Effector CD4-positive, alpha-beta T cell (primary cell): Measurements from ENCODE around the gene PWWP2A.

Experiments
- DNase-seq: peaks from one replicate; pipeline ENCODE4 v3.0.0-alpha.2; 2020

Gene PWWP2A

DNA sequence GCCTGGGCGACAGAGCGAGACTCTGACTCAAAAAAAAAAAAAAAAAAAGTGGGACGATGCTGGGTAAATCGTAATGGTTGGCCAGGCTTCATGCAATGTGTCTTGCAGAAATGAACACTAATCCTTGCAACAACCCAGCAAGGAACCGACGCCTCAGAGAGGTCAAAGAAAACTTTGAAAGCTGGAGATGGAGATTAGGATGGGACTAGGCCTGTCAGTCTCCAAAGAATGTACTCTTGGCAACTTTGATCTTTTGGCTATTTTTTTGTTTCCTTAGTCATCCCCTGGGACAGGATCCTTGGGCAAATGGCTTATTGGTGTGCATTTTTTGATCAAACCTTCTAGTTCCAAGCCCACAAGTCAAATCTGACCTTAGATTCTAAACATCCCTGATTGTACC, 10.6 kb upstream of the PWWP2A start:
- no peak for DNase-seq

DNA sequence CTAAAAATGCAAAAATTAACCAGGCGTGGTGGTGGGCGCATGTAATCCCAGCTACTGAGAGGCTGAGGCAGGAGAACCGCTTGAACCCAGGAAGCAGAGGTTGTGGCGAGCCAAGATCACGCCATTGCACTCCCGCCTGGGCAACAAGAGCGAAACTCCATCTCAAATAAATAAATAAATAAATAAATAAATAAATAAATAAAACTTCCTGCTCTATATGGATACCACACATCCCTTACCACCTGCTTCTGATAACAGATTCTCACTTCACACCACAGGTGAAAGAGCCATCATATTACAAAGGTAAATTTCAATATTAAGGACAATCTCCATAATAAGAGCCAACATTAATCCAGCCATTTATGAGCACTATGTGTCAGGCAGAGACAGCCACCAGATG, 9.4 kb upstream of the PWWP2A start:
- no peak for DNase-seq

DNA sequence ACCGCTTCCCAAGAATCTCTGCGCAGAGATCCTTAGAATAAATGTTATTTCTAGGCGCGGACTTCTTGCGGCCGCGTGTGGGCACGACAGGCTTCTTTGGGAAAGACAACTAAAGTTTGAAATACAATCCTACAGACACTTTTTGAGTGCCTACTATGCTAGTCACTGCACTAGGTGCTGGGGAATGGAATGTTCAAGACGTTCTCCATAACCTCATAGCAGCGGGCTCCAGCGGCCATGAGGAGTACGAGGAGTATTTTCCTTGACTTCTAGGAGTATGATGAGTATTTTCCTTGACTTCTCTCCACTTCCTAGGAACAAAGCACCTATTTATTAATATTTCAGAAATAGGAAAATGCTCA, 636 bp upstream of the PWWP2A start:
- DNase-seq, result no peak

DNA sequence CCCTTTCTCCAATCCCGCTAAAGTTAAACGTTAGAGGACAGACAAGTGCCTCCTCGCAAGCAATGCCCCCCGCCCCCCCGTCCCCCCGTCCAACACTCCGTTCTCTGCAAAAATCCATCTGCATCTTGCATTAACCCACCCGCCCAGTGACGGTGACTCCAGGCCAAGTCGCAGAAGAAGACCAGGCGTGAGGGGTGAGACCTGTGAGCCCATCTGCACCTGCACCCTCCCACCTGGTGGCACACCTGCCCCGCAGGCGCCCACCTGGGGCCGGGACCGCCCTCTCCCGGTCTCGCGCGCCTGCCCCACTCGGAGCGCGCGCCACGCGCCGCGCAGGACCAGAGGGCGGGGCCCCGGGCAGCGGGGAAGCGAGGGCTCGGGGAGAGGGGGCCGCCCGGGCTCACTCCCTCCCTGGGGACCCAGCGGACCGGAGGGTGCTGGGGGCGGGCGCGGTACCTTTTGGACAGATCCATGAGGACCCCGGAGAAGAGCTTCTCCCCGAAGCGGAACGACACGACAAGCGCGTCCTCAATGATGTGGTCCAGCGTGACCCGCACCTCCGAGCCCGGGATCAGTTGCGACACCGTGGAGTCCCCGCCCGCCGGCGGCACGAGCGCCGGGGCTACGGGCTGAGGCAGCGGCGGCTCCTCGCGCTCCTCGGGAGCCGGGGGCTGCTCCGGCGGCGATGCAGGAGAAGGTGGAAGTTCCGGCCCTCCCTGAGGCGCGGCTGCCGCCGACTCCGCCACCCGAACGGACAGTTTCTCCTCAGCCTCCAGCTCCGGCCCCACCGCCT, 705 bp downstream of the PWWP2A start:
- DNase-seq, result peak; percentile 41

DNA sequence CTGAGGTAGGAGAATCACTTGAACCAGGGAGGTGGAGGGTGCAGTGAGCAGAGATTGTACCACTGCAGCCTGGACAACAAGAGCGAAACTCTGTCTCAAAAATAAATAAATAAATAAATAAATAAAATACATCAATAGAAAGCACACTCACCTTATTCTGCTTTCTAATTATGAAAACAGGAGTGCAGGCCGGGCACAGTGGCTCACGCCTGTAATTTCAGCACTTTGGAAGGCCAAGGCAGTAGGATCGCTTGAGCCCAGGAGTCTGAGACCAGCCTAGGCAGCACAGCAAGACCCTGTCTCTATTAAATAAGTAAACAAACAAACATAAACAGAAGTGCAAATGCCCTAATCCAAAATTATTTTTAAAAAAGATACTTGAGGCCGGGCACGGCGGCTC, 2.3 kb downstream of the PWWP2A start:
- no peak for DNase-seq

DNA sequence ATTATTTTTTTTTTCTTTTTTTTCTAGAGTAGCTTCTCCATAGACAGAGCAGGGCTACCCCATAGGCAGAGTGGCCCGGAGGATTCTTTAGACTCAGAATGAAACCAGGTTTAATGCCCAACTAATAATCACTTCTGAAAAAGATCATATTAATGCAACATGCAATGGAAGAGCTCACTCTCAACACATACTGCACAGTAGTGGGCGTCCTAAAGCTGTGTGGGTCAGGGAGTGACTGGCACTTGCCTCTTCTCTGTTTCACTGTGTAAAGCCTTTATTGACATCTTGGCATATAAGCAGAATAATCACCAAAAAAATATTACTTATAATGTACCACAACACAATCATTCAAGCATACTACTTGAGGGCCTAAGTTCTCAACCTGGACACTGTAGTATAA, 11.1 kb downstream of the PWWP2A start:
- DNase-seq, result no peak

DNA sequence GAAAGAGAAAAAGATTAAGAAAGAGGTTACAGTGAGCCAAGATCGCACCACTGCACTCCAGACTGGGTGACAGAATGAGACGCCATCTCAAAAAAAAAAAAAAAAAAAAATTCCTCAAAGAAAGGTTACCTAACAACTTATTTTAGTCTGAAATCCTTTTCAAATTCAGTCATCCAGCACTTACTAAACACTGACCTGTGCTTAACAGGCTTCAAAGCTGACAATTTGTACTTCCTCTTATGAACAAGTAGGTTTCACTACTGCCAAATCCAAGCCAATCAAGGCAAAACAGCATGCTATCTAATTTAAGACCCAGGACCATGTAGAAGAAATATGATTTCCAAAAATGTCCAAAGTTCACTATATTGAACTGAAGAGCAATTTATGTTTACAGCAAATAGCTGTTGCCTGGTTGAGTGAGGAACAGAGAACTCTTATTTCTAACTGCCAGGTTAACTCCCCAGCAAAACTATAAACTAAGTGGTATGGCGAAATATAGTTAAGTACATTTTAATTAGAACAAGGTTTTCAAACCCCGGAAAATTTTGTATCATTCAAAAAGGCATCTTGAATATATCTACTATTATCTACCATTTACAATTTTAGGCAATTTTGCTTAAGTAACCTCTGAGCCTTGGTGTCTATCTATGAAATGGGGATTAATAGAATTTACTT, 13.4 kb downstream of the PWWP2A start:
- no peak for DNase-seq

DNA sequence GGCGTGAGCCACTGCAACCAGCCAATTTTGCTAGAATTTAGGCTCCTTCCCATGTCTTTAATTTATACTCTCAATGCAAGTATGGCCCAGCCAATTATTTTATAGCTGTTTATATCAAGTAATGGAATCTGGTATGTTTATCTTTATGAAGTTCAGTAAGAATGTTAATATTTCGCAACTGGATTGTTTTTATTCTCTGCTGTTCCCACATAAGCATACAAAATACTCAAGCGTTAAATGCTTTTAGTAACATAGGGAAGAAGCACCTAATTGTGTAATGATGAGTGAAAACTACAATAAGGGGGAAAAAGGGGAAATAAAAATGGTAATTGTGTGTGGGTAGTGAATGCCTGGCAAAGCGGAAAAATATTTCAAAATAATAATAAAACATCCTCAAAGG, 21.3 kb downstream of the PWWP2A start:
- no peak for DNase-seq

DNA sequence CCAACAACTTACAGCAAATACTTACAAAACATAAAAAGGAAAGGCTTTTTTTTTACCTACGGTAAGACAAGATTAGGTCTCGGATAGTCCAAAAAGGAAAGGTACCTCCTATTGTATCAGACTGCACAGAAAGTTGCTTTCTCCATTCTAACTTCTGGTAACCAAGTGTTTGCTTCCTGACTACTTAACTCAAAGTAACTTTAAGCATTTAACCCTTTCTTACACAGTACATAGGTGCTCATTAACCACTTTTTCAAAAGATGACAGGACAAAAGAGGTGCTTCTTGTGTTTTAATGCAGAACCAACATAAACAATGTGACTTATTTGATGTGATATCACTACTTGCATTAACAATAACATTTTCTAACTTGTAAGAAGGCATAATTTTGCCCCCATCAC, 23.1 kb downstream of the PWWP2A start:
- DNase-seq, result no peak

DNA sequence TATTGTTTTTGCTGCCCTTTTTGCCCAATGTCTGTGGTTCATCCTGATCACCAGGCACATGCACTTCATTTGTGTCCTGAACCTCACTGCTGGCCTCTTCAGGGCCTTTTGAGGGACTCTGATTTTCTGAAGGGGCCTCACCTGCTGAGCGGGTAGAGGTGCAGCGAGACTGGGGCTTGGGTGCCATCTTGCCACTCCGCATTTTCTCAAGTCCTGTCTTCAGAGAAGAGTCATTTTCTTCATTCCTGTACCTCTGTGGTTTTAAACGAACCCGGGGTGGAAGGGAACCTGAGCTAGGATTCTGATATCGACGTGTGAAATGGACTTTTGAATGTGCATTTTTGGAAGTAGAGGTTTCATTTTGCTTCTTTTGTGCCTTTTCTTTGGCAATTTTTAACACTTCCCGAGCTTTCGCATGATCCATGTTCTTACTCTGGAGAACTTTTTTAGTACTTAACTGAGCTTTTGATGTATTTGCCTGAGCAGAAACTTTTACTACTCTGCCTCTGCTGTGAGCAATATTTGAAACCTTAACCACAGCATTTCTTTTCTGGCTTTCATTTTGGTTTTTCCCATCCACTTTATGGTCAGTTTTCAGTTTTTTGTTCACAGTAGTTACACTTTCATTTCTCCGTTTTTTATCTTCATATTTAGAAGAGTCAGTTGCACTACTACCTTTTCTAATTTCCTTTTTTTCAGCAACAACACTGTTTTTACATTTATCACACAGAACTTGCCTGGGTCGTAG, 26.1 kb downstream of the PWWP2A start:
- no peak for DNase-seq

DNA sequence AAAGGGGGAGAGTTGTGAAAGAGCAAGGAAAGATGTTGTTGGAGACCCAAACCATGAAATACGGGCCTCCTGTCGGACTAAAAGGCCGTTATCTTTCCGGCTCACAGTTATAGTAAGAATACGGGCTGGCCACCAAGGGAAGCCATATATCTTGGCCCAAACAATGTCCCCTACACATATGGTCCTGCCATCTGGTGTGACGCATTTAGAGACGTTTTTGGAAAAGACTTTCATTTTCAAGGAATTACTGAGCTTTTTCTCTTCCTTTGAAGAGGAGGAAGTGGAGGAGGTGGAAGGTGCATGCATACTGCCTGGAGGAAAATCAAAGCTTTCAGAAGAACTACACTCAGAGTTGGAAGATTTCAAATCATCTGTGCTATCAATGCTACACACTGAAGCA, 26.7 kb downstream of the PWWP2A start:
- DNase-seq, result no peak

DNA sequence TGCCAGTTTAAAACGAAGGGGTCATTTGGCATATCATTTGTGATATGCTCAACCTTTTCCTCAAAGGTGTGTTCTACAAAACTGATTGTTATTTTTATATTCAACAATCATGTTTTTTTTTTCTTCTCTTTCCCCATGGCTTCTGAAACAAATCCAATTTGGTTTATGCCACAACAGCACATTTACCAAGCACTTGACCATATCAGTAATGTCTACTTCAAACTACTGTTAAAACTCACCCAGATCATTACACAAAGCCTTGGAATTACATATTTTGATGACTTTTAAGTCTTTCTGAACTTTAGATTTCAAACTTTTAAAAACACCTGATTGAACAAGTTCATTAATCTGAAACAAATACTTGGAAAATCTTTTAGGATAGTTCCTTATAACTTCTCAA, 29.2 kb downstream of the PWWP2A start:
- DNase-seq, result no peak

DNA sequence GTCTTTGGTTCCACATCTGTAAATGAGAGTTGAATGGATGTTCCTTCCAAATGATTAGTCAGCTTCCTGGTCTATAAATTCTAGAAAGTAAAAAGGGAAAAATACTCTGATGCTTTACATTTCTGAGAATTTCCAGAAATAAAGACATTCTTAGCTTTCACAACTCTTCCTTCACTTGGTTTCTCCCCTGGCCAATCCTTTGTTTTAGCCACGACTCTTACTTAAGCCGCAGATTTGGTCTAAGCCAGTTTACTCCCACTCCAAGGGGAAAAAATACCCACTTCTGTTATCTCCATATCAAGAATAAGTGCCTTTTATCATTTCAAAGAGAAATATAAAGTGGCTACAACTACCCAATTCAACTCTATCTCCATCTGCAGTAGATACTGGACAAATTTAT, 29.7 kb downstream of the PWWP2A start:
- no peak for DNase-seq

DNA sequence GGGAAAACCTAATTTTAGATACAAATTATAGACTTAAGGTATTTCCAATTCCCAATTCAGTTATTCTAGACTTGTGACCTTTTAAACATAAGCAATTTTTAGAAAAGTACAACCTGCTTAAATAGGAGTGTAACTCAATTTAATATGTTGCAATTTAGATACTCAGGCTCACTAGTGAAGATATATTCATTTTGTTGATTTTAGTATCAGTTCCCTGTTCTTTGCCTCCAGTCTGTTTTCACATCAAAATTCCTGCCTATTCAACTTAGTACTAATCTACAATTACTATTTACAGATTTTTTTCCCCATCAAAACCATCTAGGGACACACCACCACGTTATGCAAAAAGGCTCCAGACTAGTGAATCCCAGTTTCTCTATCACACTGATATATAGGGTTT, 30.4 kb downstream of the PWWP2A start:
- no peak for DNase-seq

DNA sequence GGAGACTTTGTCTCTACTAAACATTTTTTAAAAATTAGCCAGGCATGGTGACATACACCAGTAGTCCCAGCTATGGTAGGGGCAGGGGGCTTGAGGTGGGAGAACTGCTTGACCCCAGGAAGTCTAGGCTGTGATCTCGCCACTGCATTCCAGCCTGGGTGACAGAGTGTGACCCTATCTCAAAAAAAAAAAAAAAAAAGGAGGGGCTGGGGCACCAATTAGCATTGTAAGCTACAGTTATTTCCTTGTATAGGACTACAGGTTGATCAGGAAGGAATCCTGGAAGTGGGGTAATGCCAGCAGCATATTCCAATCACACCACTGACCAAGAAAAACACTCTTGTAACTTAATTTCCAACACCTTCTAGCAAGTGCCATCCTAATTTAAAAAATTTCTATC, 32.1 kb downstream of the PWWP2A start:
- DNase-seq, result no peak

DNA sequence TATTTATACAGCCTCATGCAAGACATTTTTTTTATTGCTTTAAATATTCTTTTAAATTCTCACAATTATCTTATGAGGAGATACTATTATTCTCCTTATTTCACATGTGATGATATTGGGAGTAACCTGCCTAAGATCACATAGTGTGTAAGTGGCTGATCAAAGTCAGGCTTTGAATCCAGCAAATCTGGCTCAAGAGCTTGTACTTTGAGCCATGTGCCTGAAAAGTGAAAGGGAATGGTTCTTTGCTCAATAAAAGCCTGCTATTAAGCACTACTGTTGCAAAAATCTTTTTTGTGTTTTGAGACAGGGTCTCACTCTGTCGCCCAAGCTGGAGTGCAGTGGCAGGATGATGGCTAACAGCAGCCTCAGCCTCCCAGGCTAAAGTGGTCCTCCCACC, 35.1 kb downstream of the PWWP2A start:
- no peak for DNase-seq

DNA sequence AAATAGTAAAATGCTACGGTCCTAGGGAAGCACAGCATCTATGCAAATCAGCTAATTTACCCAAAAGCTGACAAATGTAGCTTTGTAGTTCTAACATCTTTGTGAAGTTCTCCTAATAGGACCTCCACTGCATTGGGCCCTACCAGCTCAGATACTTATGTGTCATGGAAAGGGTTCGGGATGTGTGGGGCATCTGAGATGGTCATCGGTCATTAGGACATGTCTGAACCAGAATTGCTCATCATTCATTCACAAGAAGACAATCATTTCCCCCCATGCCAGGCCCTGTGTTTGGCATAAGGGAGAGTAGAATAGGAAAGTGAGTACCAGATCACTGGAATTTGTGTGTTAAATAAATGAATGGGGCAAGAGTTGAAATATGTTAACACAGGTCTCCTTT, 35.7 kb downstream of the PWWP2A start:
- no peak for DNase-seq

DNA sequence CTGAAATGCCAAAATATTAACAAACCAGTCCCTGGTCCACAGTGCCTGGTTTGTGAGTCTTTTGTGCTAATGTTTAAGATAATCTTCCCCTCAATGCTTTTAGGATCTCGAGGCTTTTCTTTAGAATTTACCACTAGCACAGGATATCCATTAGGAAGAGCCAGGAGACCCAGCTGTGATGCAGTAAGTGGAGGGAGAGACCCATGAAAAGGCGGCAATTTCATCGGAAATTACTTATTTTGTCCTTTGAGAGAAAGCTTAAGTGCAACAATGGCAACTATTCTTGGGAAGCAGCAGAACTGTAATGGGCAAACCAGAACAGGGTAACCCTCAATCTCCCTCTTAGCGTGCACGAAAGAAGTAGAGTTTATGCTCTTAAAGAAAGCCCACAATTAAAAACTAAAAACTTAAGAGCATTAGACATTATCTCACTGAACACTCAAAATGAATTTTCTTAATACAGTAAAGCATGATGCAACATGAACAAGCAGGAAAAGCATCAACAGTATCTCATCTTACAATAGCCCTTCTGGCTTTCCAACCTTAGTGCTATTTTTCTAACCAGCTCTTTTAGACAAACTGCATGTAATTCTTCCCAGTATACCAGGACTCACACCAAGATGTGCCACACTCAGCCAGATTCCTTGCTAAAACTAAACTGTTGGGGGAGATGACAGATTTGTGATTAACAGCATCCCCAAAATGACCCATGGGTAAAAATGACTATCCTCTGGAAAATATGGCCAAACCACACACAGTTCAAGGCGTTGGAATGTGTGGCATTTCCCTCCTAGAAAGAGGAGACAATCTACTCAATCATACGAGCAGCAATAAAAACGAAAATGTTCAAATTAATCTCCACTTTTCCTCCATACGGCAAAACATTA, 36.4 kb downstream of the PWWP2A start:
- DNase-seq, result no peak

DNA sequence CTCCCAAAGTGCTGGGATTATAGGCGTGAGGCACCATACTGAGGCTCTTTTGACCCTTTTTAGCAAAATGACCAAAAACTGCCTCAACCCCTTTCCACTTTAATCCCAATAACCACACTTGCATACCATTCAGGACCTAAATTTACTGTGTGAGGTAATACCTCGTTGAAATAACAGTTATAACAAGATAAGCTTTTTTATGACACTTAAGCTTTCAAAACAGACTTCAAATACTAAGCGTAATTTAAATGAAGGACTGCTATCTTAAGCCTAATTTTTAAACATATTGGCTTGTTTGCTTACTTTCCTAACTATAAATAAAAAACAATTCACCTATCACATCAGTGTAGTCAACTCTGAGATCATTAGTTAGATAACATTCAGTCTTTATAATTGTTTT, 37.8 kb downstream of the PWWP2A start:
- no peak for DNase-seq

DNA sequence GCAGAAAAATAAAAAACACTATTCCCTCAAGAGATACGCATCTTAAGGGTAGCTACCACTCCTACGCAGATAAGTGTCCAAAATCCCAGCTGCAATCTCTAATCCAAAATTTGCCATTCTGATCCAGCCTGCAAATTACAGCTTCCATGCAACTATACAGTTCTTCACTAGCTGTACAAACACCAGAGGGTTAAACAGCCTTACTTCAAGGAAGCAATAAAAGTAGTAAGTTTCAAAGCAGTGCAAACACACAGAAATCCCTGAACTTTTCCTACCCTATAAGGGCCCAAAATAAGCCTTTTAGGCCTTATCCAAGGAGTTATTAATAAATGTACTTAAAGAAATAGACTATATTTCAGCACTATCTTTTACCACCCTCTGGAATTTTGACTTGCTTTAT, 39.5 kb downstream of the PWWP2A start:
- no peak for DNase-seq

DNA sequence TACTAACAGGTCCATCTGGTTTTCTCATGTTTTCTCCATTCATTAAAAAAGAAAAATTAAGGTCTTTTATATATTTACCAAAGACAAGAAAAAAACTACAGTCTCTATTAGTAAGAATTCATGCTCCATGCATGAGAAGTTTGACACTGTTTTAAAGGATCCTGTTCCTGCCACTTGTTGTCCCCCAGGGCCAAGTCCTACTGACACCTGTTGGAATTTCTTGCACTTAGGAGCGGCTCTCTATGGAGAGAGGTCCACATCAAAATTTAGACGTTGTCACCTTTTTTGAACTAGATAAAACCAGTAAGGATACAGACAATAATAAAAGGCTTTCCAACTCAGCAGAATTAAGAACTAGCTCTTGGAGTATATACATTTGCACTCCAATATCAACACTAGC, 42.3 kb downstream of the PWWP2A start:
- DNase-seq, result no peak

DNA sequence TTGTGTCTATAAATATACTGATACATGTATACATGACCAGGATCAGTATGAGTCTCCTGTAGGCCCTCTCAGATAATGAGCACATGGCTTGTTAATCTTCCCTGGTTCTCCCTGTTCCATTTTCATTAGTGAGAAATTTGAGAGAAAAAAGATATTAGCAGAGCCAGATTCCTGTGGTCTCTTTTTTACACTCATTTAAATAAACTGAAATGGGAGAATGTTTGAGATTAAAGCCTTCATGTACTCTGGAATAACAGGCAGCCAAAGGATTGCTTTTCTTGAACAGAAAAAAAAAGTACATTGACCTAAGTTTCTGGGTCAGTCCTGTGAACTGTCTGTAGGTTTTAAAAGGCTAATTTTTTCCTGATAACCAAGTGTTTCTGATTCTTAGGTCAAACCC, 44.2 kb downstream of the PWWP2A start:
- no peak for DNase-seq

DNA sequence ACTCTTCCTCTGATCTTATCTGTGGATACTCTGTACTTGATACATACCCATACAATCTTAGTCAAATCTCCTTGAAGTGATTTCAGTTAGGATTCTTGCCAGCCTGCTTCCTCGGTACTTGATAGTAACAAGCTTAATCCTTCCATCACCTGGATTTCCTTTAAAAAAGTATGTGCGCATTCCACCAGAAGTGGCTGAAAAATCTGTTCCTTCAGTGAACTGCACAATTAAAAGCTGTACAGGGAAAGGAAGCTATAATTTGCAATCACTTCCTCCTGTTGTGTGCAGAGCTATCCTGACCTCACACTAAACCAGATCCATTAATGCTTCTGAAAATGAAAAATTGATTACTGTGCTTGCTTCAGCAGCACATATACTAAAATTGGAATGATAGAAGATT, 47.3 kb downstream of the PWWP2A start:
- DNase-seq, result no peak
